ENCODE data around the gene CD99. TPM values are rescaled to one million over a fixed set of nuclear protein-coding genes. Genes with fewer than 3 reads are reported as not detected.
"Not testable (repeated sequence)": the region's sequence is repeated elsewhere in the genome, so short reads cannot be mapped to it uniquely, and the experiment has no call there.

Gene CD99
- total RNA-seq, 4 donors from 2014 or later: 167 to 213 (median 179) TPM

GRCh38 chrX:2665387-2666304 lies 25.4 kb upstream of the CD99 start:
- Histone ChIP-seq H3K36me3 (no peaks in the 10 kb centered on the region), H3K27ac (no peak overlapping the region), H3K4me1 (no peaks in the 10 kb centered on the region), H3K4me3 (replicated peaks in 1 of 3) (no peak overlapping the region), H3K27me3 (no peaks in the 10 kb centered on the region), H3K9me3 (no peaks in the 10 kb centered on the region)
- TF ChIP-seq POLR2A (IDR thresholded peaks at IDR 0.05) (no peak), CTCF (IDR thresholded peaks at IDR 0.05) (no peak)
- 79 to 90% methylated on average over 7 of the region's 7 CpGs for WGBS, 2 donors
- no peak for DNase-seq
- intact Hi-C loops (cut with DNase I): no loop called here

DNA sequence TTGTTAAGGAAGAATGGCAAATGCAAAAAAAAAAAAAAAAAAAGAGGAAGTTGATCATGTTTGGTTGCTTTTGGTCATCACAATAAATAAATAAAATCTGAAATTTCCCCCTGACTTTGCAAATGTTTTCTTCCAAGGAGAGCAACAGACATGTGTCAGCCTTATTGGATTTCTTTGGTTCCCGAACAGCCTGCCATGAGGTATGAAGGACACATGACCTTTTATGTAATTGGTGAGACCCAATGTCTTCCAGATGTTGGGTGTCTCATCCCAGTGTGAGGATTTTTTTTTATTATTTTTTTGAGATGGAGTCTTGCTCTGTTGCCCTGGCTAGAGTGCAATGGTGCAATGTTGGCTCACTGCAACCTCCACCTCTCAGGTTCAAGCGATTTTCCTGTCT lies 24.6 kb upstream of the CD99 start:
- no peak for DNase-seq
- 91 to 93% methylated on average over 2 of the region's 2 CpGs for WGBS, 2 donors
- Histone ChIP-seq H3K27ac (no peak overlapping the region), H3K4me3 (replicated peaks in 1 of 3) (no peak overlapping the region), H3K36me3 (no peaks in the 10 kb centered on the region), H3K4me1 (no peaks in the 10 kb centered on the region), H3K27me3 (no peaks in the 10 kb centered on the region), H3K9me3 (no peaks in the 10 kb centered on the region)
- intact Hi-C loops (cut with DNase I): no loop called here
- TF ChIP-seq CTCF (IDR thresholded peaks at IDR 0.05) (no peak), POLR2A (IDR thresholded peaks at IDR 0.05) (no peak)

DNA sequence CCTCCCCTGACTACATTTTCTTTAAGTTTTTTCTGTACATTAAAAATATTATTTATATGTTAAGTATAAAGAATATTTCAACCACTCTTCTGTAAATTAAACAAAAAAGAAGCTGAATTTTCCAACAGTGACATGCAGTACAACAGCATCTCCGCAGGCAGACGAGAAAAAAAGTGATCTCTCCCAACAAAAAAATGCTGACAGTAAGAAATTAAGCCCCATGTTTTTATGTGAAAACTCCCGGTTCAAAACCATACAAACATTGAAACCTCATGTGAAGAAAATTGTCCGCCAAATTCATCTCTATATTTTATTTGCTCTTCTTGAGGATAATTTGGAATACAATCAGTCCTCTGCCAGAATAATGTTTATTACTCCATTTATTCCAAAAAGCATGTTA lies 20.1 kb upstream of the CD99 start:
- H3K9me3 ChIP-seq: no peaks in the 10 kb centered on the region
- no peak for DNase-seq
- WGBS, 2 donors: 63 to 66% methylated on average over 4 of the region's 4 CpGs
- no peaks in the 10 kb centered on the region for H3K36me3 ChIP-seq
- TF ChIP-seq CTCF (IDR thresholded peaks at IDR 0.05): no peak
- TF ChIP-seq POLR2A (IDR thresholded peaks at IDR 0.05): no peak
- no peaks in the 10 kb centered on the region for H3K4me1 ChIP-seq
- no peak overlapping the region for H3K27ac ChIP-seq
- H3K27me3 ChIP-seq: no peaks in the 10 kb centered on the region
- no peak overlapping the region for H3K4me3 ChIP-seq (replicated peaks in 1 of 3)
- intact Hi-C loops (cut with DNase I): no loop called here

- TF ChIP-seq POLR2A (IDR thresholded peaks at IDR 0.05): no peak
- TF ChIP-seq CTCF (IDR thresholded peaks at IDR 0.05): no peak
- Histone ChIP-seq H3K36me3 (no peaks in the 10 kb centered on the region), H3K4me1 (no peaks in the 10 kb centered on the region), H3K9me3 (no peaks in the 10 kb centered on the region), H3K27ac (no peak overlapping the region), H3K4me3 (replicated peaks in 1 of 3) (no peak overlapping the region), H3K27me3 (no peaks in the 10 kb centered on the region)
- WGBS, 2 donors: 97 to 98% methylated on average over 6 of the region's 6 CpGs
- DNase-seq: no peak
- intact Hi-C loops (cut with DNase I): no loop called here
Measured at GRCh38 chrX:2672084-2672483, 19.0 kb upstream of the CD99 start.

DNA sequence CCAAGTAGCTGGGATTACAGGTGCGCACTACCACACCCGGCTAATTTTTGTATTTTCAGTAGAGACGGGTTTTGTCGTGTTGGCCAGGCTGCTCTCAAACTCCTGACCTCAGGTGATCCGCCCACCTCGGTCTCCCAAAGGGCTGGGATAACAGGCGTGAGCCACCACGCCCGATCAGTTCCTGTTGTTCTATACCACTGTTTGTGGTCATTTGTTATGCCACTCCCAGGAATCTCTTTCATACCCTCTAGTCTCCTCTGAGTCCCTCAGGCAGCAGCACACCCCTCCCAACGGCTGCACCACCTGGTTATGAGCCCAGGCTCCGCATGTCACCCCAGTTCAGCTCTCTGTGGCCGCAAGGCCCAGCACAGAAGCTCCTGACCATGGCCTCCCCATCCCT lies 17.5 kb upstream of the CD99 start:
- DNase-seq: no peak
- Histone ChIP-seq H3K27ac (no peak overlapping the region), H3K36me3 (no peaks in the 10 kb centered on the region), H3K9me3 (no peaks in the 10 kb centered on the region), H3K4me1 (no peaks in the 10 kb centered on the region), H3K27me3 (no peaks in the 10 kb centered on the region), H3K4me3 (replicated peaks in 1 of 3) (no peak overlapping the region)
- intact Hi-C loops (cut with DNase I): no loop called here
- WGBS, 2 donors: 91 to 95% methylated on average over 12 of the region's 12 CpGs
- TF ChIP-seq CTCF (IDR thresholded peaks at IDR 0.05) (no peak), POLR2A (IDR thresholded peaks at IDR 0.05) (no peak)

DNA sequence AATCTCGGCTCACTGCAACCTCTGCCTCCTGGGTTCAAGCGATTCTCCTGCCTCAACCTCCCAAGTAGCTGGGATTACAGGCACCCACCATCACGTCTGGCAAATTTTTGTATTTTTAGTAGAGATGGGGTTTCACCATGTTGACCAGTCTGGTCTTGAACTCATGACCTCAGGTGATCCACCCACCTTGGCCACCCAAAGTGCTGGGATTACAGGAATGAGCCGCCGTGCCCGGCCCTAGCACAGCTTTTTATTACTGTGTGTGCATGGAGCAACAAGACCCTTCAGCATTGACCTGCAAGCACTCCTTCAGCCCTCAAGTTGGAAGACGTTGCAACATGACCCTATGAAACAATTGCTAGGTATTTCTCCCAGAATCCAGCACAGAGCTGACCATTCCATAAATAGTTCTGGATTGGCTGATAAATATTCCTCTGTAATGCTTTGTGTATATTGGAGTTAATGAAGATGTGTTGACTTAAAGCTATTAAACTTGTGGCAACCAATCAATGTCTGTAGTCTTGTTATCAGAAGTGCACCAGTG lies 15.4 kb upstream of the CD99 start:
- WGBS, 2 donors: 98 to 99% methylated on average over 7 of the region's 7 CpGs
- DNase-seq: not testable (repeated sequence)

More for the DNA sequence above, 15.4 kb upstream of the CD99 start:
- H3K4me3 ChIP-seq (replicated peaks in 1 of 3); H3K27ac ChIP-seq; intact Hi-C loops (cut with DNase I); H3K9me3 ChIP-seq; H3K4me1 ChIP-seq; H3K27me3 ChIP-seq; H3K36me3 ChIP-seq: not testable (repeated sequence)
